Sigmoid colon (tissue), 4 donors: ENCODE data around the gene FAXDC2.

Source experiments
- EP300 ChIP-seq, 4 donors: sonication (generic); formaldehyde crosslinking; IDR thresholded peaks; one replicate each; pipeline ENCODE4 v1.6.1; 2017; ENCODE audit warnings: antibody characterized with exemption in 4 of 4
- POLR2A ChIP-seq, 2 donors: fragments of 450-650 bp; IDR thresholded peaks; one replicate each; pipeline ENCODE4 v1.6.1; 2016; ENCODE audit warnings: antibody characterized with exemption in 2 of 2, mild to moderate bottlenecking in 2 of 2, moderate library complexity in 2 of 2
- POLR2AphosphoS5 ChIP-seq, 4 donors: sonication (generic); formaldehyde crosslinking; IDR thresholded peaks; one replicate each; pipeline ENCODE4 v1.6.1; 2017; ENCODE audit warnings: antibody characterized with exemption in 4 of 4
- TF ChIP-seq, protein P1 (sequence below), 4 experiments: fragments of 450-650 bp in 3 of 4; fragments of 200-600 bp in 1 of 4; IDR thresholded peaks; one replicate each; pipeline ENCODE4 v1.5.1; 2016 to 2019; ENCODE audit warnings: antibody characterized with exemption in 4 of 4, mild to moderate bottlenecking in 3 of 4, moderate library complexity in 2 of 4

DNA sequence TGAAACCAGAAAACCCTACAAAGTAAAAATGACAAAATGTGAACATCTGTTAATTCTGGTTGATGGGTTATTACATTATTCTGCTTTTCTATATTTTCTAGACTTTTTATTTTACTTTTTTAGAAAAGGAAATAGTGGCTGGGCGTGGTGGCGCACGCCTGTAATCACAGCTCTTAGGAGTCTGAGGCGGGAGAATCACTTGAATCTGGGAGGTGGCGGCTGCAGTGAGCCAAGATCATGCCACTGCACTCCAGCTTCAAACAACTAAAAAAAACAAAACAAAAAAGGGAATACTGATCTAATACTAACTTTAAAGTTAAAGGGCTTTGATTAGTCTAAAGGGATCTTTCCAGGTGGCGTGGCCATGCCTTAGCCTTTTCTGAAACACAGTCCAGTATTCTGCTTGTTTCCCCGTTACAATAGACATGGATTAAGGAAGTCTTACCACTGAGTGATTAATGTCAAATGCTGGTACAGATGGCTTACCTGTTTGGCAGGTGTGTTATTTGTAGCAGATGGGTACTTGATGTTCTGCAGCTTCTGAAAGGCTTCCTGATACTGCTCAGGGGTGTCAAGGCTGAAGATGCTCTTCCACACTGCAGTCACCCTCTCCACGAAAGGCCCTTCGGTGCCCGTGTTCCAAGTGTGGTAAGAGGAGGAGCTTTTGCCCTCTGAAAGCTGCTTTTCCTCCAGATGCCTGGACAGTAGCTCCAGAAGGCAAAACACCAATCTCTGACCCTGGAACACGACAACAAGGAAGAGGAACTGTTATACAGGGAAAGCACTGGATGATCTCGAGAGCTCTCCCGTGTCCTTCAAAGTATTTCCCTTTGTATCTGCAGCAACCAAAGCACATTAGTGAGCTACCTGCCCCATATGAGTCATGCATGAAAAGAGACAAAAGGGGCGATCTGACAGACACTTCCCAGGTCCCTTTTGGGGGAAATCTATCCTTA lies 45.5 kb upstream of the FAXDC2 start:
- TF ChIP-seq, protein P1, sequence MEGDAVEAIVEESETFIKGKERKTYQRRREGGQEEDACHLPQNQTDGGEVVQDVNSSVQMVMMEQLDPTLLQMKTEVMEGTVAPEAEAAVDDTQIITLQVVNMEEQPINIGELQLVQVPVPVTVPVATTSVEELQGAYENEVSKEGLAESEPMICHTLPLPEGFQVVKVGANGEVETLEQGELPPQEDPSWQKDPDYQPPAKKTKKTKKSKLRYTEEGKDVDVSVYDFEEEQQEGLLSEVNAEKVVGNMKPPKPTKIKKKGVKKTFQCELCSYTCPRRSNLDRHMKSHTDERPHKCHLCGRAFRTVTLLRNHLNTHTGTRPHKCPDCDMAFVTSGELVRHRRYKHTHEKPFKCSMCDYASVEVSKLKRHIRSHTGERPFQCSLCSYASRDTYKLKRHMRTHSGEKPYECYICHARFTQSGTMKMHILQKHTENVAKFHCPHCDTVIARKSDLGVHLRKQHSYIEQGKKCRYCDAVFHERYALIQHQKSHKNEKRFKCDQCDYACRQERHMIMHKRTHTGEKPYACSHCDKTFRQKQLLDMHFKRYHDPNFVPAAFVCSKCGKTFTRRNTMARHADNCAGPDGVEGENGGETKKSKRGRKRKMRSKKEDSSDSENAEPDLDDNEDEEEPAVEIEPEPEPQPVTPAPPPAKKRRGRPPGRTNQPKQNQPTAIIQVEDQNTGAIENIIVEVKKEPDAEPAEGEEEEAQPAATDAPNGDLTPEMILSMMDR (IDR thresholded peaks at IDR 0.05) = no peak
- TF ChIP-seq POLR2AphosphoS5 (IDR thresholded peaks at IDR 0.05) (no peak), EP300 (IDR thresholded peaks at IDR 0.05) (no peak), POLR2A (IDR thresholded peaks at IDR 0.05) (no peak)
